HFF-Myc (cell line): ENCODE data around the gene TTC31.
A peak's percentile ranks its signal among the peaks of the same experiment; 100 is the strongest.

Experiments used
- DNase-seq: peaks from one replicate; pipeline ENCODE4 v3.0.0-alpha.2; 2011; ENCODE audit warnings: low read depth; ENCODE audit errors: extremely low read depth
- H3K4me3 ChIP-seq: replicated peaks from 2 replicates; pipeline ENCODE4 v1.5.1; 2011; ENCODE audit warnings: low read depth, mild to moderate bottlenecking, control low read depth, low read length
- TF ChIP-seq, protein P1 (sequence below): IDR thresholded peaks from 2 replicates; pipeline ENCODE4 v1.5.1; 2012; ENCODE audit warnings: mild to moderate bottlenecking, low read depth, low read length, control low read depth; ENCODE audit errors: missing control alignments

The TTC31 gene

DNA sequence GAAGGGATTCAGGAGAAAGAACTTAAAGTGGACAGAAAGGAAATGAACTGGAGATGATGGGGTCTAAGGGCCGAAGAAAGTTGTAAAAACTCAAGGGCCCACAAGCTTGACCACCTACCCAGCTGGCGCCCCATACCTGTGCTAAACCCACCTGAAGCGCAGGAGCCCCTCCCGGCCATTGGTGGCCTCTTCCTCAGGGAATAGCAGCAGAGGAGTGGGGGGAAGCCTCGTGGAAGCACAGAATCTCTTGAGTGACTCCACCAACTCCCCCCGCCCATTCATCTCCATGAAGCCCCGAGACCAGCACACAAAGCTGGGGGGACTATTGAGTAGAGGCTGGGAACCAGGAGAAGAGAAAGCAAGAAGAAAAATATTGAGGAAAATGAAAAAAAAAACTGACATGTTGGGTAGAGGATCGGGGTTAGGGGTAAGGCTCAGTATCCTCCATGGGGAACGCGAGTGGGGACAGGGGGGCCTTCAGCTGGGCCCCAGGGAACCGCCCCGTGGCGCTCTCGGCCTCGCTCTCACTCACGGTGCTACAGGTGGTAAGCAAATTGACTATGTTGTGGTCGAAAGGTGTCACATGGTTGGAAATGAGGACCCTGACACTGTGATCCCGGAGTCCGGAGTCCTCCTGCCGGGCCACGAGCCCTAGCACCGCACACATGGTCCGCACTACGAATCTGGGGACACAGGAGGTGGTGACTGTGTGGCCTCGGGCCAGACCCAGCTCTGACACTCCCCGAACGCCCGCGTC is 45.9 kb downstream of the TTC31 start:
- TF ChIP-seq, protein P1, sequence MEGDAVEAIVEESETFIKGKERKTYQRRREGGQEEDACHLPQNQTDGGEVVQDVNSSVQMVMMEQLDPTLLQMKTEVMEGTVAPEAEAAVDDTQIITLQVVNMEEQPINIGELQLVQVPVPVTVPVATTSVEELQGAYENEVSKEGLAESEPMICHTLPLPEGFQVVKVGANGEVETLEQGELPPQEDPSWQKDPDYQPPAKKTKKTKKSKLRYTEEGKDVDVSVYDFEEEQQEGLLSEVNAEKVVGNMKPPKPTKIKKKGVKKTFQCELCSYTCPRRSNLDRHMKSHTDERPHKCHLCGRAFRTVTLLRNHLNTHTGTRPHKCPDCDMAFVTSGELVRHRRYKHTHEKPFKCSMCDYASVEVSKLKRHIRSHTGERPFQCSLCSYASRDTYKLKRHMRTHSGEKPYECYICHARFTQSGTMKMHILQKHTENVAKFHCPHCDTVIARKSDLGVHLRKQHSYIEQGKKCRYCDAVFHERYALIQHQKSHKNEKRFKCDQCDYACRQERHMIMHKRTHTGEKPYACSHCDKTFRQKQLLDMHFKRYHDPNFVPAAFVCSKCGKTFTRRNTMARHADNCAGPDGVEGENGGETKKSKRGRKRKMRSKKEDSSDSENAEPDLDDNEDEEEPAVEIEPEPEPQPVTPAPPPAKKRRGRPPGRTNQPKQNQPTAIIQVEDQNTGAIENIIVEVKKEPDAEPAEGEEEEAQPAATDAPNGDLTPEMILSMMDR: no peak
- peak overlapping the region; percentile 87 for H3K4me3 ChIP-seq
- DNase-seq: no peak

GRCh38 chr2:74529357-74530238 is 46.7 kb downstream of the TTC31 start, which contains the start of the genes AUP1 and HTRA2:
Gene AUP1, minus strand, starts transcription at chr2:74529706. Its CDS starts 77 bp downstream, at chr2:74529629.
Gene HTRA2, plus strand, starts transcription at chr2:74529933. Its CDS starts 74 bp downstream, at chr2:74530007.
- TF ChIP-seq, protein P1: no peak
- peak within 1 kb of the TSS; percentile 87 for H3K4me3 ChIP-seq
- peak; percentile 98 for DNase-seq

DNA sequence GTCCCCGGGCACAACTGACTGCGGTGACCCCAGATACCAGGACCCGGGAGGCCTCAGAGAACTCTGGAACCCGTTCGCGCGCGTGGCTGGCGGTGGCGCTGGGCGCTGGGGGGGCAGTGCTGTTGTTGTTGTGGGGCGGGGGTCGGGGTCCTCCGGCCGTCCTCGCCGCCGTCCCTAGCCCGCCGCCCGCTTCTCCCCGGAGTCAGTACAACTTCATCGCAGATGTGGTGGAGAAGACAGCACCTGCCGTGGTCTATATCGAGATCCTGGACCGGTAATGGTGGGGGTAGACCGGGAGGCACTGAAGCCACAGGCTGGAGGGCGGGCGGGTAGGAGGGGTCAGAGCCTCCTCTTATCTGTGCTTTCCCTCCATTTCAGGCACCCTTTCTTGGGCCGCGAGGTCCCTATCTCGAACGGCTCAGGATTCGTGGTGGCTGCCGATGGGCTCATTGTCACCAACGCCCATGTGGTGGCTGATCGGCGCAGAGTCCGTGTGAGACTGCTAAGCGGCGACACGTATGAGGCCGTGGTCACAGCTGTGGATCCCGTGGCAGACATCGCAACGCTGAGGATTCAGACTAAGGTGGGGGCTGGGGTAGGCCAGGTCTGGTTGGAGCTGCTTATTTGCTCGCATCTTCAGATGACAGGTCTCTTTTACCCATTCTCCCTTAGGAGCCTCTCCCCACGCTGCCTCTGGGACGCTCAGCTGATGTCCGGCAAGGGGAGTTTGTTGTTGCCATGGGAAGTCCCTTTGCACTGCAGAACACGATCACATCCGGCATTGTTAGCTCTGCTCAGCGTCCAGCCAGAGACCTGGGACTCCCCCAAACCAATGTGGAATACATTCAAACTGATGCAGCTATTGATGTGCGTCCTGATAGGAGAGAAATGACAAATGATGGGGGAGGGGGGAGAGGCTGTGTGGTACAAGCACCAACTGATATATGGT is 47.6 kb downstream of the TTC31 start:
- no peak for DNase-seq
- TF ChIP-seq, protein P1: no peak
- H3K4me3 ChIP-seq: peak overlapping the region; percentile 87

GRCh38 chr2:74531666-74532065 is 48.8 kb downstream of the TTC31 start:
- no peak for DNase-seq
- TF ChIP-seq, protein P1: no peak
- H3K4me3 ChIP-seq: peak overlapping the region; percentile 87

DNA sequence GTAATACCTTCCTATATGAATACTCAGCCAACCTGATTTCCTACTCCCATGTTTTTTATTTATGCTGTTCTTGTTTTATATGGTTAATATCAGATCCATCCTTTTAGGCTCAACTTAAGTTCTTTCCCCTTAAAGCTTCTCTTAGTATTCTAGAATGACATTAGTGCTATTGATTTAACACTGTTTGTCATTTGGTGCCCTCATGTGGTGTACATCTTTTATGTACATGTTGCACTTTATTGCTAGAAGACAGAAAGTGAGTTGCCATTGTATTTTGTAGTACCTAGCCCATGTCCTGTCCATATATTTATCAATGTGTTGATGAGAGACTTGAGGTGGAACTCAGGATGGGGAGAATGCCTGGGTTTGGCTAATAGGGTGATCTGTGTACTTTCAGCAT is 49.3 kb downstream of the TTC31 start:
- DNase-seq: no peak
- no peak overlapping the region for H3K4me3 ChIP-seq
- TF ChIP-seq, protein P1: peak; percentile 22

DNA sequence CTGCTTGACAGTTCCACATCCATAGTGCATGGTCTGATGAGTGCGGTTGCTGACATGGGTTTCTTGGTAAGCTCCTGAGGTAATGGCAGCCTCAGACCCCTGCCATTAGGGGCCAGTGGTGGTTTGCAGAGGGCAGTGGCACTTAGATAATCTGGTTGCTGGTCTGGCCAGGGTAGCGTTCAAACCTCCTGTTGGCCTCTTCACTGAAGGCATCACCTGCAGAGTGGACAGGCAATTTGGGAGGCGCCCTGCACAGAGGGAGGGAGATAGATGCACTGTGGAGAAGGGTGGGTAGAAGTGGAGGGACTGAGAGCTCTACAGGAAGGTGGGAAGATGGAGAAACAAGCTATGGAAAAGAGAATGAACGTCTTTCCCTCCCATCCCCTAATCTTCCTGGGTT is 50.6 kb downstream of the TTC31 start:
- no peak overlapping the region for H3K4me3 ChIP-seq
- no peak for DNase-seq
- TF ChIP-seq, protein P1: no peak
